NOMO-1 (cell line): ENCODE measurements around the gene ESF1.
"Not testable (repeated sequence)": the region's sequence is repeated elsewhere in the genome, so short reads cannot be mapped to it uniquely, and the experiment has no call there.

ENCODE experiments used
- DNase-seq, 2 experiments: peaks; one replicate each; lab custom pipeline; 2025; ENCODE audit not compliant: unreplicated experiment in 2 of 2; lab: John Stamatoyannopoulos, UW

Gene ESF1

DNA sequence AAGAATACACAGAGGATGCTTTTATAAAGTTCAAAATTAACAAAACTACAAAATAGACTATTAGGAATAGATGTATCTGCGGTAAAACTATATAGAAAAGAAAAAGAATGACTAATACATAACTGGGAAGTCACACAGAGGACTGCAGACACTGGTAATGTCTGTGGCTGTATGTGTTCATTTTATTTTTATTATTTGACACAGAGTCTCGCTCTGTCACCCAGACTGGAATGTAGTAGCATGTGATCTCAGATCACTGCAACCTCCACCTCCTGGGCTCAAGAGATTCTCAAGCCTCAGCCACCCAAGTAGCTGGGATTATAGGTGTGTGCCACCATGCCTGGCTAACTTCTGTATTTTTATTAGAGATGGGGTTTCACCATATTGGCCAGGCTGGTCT, 38.9 kb downstream of the ESF1 start:
- DNase-seq: no peak

DNA sequence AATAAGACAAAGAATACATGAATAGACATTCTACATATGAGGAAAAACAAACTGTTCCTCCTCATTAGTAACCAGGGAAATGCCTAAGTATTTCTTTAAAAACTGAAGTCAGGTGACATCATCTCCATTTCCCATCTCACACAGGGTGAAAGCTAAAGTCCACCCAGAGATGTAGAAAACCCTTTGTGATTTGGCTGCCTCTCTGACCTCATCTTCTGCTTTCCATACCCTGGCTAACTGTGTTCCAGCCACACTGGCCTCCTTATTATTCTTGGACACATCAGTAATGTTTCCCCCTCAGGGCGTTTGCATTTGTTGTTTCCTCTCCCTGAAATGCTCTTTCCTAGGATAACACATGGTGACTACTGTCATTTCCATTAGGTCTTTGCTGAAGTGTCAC, 40.4 kb downstream of the ESF1 start:
- no peak for DNase-seq

DNA sequence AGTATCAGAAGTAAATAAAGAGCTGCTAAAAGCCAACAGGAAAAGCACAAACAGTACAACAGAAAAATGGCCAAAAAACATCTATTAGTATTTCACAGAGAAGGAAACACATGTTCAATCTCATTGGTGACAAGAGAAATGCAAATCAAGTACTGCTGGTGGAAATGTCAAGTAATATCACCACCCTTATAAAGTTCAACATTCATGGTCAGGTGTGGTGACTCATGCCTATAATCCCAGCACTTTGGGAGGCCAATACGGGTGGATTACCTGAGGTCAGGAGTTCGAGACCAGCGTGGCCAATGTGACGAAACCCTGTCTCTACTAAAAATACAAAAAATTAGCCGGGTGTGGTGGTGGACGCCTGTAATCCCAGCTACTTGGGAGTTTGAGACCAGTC, 42.8 kb downstream of the ESF1 start:
- DNase-seq: no peak

DNA sequence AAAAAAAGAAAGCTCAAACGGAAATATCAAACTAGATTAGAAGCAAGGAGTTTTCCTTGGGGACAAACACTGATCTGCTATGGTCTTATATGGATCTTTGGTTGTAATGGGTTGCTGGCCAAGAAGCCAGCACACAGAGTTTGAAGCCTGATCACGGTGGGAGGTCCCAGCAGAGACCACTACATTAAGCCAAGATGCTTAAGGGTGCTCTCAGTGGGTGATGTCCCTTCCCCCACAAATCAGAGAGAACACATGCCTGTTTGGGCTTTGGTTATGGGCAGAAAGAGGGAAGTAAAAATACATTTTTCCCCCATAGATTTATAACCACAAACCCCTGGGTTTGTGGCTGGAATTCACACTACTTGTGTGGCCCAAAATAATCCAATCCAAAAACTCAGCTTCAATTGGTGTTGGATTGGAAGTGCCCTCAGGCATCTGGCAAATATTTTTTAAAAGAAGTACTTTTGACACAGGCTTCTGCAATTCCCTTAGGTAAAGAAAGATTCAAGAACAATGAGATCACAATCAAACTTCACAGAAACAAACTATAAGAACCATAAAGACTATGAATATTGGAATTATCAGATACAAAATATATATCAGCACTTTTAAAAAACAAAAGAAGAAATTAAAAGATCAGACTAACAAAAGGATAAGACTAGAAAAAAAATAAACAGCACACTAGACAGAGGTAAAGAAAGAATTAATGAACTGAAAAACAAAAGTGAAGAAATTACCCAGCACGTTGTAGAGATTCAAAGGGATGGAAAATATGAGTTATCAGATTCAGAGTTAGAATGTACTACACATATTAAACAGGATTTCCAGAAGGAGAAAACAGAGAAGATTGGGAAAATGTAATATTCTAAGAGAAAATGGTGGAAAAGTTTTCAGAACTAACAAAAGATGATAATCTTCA, 44.7 kb downstream of the ESF1 start:
- no peak for DNase-seq

DNA sequence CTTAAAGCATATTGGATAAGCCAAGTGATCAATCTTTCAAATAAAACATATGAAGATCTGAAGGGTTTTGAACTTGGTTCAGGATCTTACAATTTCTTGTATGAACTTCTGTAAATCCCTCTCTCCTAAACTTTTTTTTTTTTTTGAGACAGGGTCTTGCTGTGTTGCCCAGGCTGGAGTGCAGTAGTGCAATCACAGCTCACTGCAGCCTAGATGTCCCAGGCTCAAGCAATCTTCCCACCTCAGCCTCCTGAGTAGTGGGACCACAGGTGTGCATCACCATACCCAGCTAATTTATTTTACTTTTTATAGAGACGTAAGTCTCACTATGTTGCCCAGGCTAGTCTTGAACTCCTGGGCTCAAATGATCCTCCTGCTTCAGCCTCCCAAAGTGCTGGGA, 46.5 kb downstream of the ESF1 start:
- not testable (repeated sequence) for DNase-seq

DNA sequence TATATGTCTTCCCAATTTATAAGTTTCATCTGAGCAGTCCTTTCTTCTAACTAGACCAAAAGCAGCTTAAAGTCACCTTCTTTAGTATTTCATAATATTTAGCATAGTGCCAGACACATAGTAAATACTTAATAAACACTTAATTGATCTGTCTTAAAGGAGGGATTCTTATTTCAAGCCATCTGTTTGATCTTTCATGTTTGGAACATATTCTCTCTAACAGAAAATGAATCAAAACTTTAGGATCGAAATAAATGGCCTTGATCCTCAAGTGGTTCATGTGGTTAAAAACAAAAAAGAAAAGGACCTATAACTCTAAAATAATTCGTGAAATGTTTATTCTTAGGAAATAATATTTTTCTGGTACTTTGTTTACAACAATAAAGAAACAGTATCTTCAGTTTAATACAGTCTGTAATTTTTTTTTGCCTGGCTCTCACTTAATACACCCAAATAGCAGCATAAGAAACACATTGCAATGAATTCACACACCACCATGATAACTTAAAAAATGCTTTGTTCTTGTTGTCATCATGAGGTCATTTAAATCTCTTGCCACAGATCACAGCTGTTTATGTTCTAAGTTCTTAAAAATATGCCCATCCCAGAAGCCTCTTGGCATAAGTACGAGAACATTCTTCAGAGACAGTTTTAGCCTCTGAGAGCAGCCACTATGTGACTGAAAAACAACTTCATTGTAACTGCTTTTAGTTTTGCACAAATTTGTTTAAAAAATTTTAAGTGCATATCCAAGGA, 48.1 kb downstream of the ESF1 start:
- DNase-seq: no peak

DNA sequence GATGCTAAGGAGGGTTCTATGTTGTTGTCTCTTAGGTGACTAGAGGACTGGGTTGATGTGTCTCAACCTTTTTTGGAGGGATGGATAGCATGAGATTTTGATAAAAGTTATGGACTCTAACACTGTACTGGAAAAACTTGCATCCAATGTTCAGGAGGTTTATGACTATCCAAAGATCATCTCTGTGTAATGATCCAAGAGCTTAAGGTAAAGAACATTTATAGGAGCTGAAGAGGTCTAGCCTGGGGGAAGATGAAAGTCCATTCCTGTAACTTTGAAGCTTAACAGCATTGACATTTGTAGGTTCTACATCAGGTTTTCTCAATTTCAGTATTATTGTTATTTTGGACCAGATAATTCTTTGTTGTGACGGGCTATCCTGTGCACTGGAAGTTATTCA, 48.9 kb downstream of the ESF1 start:
- DNase-seq: no peak

DNA sequence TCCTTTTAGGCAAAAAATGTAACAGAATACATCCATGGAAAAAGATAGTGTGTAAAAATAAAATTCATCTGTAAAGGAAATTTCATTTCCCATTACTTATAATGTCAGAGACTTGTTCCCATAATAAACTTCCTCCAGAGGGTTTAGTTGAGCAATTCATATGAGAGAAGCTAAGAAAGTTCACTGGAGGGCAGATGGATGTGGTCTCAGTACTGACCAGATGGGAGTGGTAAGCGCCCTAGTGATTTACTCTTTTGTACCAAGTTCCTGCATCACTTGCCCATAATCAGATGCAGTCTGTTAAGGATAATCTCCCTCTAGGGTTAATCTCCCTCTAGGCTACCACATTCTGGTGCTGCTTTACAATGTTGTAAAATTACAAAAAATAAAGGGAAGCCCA, 61.7 kb downstream of the ESF1 start:
- DNase-seq: peak; percentile 39 to 48

DNA sequence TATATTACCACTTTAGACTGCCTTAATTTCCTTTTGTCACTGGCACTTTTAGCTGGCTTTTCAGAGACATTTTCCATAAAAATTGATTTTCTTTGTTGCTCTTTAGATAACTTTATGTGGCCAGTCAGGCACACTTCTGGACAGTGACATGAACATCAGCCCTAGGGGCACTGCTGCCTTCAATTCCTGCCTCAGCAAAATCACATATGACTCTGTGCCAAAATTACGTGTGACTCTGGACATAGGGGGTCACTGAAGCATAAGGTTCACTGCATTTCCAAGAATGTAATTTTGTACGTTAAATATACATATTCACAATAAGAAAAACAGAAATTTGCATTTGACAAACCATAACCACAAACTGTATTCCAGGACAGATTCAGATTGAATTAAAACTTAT, 66.5 kb downstream of the ESF1 start:
- DNase-seq: no peak

DNA sequence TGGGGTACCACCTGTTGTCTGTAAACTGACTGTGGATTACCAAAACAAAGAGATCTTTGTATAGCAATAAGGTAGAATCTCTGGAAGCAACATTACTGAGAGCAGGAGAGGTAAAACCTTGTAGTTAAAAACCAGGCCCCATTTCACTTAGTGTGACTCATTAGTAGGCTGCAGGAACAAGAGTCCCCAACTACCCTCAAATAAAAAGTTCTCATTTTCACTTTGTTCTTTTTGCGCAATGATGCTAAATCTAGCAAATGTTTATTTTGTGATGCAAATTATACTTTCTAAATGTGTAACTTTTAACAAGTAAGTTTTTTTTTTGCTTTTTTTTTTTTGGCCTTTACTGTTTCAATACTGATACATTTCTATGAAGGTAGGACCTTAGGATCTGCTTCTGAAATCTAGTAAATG, 67.1 kb downstream of the ESF1 start:
- peak in 1 of 2 experiments; percentile 10 for DNase-seq

DNA sequence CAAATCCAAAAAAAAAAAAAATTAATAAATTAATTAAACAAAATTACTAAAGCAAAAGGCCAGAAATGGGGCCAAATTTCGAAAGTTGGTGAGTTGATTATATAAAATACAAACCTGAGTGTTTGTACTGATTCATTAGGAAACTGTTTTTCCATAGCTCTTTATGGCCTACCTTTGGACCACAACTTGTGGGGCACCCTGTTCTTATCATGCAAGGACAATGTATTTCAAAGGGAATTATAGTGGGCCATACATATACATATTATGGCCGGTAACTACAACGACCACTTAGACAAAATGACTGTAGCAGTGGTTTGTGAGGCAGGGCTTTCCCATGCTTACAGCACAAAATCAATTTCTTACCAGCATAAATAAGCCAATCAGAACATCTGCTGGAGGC, 69.5 kb downstream of the ESF1 start:
- no peak for DNase-seq

DNA sequence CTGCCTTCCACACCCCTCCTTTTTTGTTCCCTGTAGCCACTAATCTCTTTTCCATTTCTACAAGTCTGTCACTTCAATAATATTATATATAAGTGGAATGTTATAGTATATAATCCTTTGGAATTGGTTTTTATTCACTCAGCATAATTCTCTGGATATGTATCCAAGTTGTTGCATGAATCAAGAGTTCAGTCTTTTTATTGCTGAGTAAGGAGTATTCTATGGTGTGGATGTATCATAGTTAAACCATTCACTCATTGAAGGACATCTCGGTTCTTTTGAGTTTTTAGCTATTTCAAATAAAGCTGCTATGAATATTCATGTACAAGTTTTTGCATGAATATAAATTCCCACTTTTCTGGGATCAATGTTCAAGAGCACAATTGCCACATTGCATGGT, 76.5 kb downstream of the ESF1 start:
- no peak for DNase-seq

DNA sequence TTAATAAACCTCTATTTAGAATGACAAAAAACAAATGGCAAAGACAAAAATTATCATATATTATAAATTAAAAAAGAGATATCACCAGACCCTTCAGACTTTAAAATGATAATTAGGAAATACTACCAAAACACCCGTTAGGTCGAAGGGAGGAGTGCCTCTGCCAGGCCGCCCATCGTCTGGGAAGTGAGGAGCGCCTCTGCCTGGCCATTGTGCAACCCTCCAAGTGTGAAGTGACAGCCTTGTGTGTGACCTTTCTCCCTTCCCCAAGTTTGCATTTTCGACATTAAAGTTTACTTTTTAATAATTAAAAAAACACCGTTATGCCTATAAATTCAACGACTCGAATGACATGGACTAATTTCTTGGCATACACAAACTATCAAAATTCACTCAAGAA, 81.5 kb downstream of the ESF1 start:
- DNase-seq: no peak

DNA sequence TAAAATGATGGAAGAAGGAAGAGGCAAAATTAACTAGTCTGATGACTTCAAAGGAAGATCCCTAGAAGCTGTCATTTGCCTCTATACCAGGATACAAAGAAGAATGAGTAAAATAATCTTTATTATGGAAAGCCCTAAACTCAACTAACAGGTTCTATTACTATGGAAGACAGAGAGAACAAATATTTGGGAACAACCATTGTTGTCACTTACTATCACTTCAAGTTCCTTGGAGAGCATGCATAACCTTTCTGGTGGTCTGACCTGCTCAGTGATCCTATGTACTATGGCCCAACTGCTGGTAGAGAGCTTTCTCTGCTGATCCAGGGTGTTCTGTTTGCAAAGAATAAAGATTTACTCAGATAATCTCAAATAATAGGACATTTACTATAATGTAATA, 83.2 kb downstream of the ESF1 start:
- DNase-seq: no peak

DNA sequence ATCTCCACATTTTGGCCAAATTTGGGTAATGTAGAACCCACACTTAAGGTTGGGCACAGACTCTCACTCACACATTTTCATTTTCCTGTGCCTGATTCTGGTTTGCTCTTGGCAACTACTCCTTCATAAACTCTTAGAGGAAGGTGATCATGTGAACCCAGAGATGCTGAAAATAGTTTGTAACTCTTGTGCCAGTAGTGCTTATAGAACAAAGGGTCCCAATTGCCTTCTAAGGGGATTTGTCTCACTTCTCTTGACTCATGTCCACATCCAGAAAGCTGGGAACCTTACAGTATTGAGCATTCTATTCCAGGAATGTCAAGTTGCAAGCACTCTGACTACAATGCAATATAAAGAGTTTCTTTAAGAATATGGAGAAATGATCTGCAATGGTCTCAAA, 84.0 kb downstream of the ESF1 start:
- DNase-seq: no peak

DNA sequence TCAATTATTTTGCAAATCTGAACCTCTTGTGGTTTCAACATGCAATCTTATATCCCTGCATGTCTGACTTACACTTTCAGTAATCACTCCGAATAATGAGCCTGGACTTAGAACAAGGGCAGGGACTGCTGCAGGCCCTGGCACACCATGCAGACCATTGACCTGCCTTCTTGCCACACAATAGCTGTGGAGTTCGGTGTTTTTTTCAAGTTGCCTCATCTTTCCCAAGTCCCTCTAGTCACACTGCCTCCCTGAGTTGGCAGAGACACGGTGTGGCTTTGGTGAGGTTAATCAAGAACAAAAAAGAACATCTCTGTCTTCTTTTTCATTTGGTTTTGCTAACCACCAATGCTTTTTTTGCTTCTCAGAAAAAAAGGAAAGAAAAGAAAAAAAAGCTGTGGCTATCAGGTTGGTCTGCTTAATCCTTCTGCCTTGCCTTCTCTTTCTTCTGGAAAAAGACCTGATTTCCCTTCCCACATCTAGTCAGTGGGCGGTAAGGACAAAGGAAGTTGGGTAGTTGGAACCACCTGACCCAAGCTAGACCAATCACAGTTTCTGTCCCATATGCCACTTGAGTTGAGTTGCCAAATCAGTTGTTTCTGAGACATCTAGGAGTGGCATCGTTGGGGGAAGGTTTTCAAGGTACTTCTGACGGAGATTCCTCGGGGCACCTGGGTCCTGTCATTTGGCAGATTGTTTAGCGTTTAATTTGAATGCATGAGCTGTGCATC, 90.1 kb downstream of the ESF1 start:
- DNase-seq: no peak

DNA sequence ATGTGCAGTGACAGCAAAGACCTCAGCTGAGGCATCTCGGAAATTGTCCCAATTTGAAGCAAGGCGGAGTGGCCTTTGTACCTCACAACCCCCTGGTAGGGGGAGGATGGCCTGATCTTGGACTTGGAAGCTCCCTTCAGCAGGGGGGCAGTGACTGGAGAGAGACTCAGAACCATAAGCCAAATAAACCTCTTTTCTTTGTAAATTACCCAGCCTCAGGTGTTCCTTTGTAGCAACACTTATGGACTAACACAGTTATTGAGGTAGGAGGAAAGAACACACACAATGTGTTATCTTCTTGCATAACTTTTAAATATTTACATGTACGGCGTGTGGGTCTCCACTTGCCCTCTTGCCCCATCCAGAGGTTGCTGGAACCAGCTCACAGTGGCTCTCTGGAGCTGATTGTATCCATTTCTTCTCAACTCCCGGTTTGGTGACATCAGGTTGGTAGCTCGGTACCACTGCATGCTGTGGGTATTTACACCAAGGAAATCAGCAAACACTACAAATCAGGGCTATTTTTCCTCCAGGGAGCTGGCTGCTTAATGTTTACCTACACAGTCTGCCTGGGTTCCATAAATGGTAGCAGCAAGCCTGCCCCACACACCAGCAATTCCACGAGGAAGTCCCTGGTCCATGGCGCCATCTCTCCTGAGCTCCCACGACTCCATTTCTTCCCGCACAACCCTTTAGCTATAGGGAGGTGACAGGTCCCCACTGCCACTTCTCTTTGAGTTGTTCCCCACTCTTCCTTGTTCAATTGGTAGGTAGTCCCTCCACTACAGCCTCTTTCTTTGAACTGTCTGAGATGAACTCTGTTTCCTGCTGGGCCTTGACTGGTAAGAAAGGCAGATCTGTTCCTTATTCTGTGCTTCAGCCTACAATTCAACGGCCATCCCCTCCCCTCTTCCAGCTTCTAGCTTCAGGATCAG, 91.7 kb downstream of the ESF1 start:
- no peak for DNase-seq

DNA sequence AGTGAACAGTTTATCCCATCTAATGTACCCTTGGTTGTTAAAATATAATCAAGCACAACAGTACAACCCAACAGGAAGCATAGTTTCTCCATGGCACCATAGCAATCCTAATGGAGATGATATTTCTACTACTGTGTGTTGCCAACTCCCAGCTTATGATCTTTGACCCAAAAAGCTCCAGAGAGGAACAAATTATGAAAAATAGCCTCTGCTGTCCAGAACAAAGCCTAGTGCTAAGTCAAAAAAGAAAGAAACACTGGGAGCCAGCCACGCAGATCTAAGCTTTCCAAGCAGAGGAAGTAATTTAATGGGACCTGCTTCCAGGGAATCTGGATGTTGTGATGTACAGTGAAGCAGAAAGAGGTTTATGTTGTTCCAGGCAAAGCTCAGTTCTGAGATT, 93.8 kb downstream of the ESF1 start:
- DNase-seq: no peak

DNA sequence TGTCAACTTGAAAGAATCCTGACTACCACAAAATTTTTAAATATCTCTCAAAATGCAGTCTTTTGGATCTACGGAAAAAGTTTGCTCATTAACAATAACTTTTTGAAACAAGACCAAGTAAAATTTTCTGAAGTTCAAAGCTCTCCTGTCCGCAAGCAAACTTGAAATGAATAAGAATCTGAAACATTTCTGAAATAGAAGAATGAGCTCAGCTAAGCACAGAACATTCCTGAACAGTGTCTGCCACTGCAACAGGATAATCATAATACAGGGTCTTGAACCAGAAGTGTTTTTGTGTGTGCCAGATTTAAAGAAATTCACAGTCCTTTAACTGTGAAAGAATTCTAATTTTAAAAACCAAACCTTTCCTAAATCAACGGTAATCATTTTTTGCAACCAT, 96.9 kb downstream of the ESF1 start:
- DNase-seq: no peak

DNA sequence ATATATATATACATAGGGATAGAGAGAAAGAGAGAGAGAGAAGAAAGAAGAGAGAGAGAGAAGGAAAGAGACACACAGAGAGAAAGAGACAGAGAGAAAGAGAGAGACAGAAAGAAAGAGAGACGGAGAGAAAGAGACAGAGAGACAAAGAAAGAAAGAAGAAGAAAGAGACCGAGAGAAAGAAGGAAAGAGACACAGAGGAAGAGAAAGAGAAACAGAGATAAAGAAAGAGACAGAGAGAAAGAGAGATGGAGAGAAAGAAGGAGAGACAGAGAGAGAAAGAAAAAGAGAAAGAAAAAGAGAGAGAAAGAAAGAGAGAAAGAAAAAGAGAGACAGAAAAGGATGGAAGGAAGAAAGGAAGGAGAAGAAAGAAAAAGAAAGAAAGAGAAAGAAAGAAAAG, 99.1 kb downstream of the ESF1 start:
- no peak for DNase-seq
